C4-2B (cell line): Measurements from ENCODE around the gene ASMTL.

Experiments
- ZFX ChIP-seq: fragments of 450-650 bp; IDR thresholded peaks from 2 replicates; pipeline ENCODE4 v1.6.1; 2017
- TF ChIP-seq, protein P1 (sequence below): fragments of 450-650 bp; conservative IDR thresholded peaks from 2 replicates; pipeline ENCODE4 v1.5.1; 2017; ENCODE audit warnings: mild to moderate bottlenecking

DNA sequence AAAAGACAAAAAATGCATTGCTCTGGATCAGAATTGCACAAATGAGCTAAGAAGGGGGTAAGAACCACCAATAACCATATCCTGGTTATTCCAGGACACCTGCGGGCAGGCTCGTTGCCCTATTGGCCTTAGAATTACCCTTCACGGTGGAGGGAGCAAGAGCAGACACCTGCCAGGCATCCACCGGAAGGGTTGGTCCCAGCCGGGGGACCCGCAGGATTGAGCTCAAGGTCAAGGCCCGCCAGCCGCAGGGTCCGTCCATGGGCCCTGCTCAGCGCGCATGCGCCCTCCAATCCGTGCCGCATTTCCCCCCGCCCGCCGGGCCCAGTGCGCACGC lies 61.4 kb downstream of the ASMTL start:
- TF ChIP-seq, protein P1, sequence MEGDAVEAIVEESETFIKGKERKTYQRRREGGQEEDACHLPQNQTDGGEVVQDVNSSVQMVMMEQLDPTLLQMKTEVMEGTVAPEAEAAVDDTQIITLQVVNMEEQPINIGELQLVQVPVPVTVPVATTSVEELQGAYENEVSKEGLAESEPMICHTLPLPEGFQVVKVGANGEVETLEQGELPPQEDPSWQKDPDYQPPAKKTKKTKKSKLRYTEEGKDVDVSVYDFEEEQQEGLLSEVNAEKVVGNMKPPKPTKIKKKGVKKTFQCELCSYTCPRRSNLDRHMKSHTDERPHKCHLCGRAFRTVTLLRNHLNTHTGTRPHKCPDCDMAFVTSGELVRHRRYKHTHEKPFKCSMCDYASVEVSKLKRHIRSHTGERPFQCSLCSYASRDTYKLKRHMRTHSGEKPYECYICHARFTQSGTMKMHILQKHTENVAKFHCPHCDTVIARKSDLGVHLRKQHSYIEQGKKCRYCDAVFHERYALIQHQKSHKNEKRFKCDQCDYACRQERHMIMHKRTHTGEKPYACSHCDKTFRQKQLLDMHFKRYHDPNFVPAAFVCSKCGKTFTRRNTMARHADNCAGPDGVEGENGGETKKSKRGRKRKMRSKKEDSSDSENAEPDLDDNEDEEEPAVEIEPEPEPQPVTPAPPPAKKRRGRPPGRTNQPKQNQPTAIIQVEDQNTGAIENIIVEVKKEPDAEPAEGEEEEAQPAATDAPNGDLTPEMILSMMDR: no peak
- no peak; the same call in 1 of the 2 replicates for TF ChIP-seq ZFX
